D721Med (cell line): ENCODE measurements around the gene TRPC4.

ENCODE experiments used
- DNase-seq: peaks from one replicate; pipeline ENCODE4 v3.0.0; 2011; ENCODE audit warnings: low spot score; ENCODE audit not compliant: insufficient read length
- FAIRE-seq: peaks from 2 replicates; lab custom pipeline; 2011; peaks lifted over from hg19 to GRCh38; lab: Jason Lieb, UNC
- TF ChIP-seq, protein P1 (sequence below): IDR thresholded peaks from 2 replicates; pipeline ENCODE4 v1.5.1; 2012; ENCODE audit warnings: mild to moderate bottlenecking, control low read depth; ENCODE audit not compliant: insufficient read depth; ENCODE audit errors: missing control alignments

The TRPC4 gene

GRCh38 chr13:37884026-37884425, 14.5 kb upstream of the TRPC4 start:
- no peak for DNase-seq
- FAIRE-seq, result no peak
- TF ChIP-seq, protein P1, sequence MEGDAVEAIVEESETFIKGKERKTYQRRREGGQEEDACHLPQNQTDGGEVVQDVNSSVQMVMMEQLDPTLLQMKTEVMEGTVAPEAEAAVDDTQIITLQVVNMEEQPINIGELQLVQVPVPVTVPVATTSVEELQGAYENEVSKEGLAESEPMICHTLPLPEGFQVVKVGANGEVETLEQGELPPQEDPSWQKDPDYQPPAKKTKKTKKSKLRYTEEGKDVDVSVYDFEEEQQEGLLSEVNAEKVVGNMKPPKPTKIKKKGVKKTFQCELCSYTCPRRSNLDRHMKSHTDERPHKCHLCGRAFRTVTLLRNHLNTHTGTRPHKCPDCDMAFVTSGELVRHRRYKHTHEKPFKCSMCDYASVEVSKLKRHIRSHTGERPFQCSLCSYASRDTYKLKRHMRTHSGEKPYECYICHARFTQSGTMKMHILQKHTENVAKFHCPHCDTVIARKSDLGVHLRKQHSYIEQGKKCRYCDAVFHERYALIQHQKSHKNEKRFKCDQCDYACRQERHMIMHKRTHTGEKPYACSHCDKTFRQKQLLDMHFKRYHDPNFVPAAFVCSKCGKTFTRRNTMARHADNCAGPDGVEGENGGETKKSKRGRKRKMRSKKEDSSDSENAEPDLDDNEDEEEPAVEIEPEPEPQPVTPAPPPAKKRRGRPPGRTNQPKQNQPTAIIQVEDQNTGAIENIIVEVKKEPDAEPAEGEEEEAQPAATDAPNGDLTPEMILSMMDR, result no peak

- DNase-seq, result no peak
- no peak for FAIRE-seq
- TF ChIP-seq, protein P1, result no peak
These were observed 9.3 kb upstream of the TRPC4 start for GRCh38 chr13:37878921-37879320.

DNA sequence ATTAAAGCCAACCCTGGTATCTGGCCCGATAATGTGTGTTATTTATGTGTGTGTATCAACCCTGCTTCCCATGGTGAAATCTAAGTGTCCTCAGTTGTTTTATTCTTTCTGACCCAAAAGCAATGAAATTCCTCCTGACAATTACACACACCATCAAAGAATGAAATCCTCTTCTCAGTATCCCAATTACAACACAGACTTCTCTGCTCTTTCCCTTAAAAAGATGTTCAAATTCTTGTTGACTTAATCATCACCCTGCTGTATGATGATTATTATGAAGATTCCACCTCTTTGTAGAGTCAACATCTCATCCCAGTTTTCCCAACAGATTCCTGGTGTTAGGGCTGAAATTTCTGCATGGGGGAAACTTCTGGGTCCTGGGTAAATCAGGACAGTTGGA, 8.9 kb upstream of the TRPC4 start:
- no peak for DNase-seq
- FAIRE-seq, result no peak
- TF ChIP-seq, protein P1, result no peak

- no peak for FAIRE-seq
- DNase-seq, result no peak
- TF ChIP-seq, protein P1, result no peak
These were observed 1.5 kb upstream of the TRPC4 start for GRCh38 chr13:37870895-37871550.

DNA sequence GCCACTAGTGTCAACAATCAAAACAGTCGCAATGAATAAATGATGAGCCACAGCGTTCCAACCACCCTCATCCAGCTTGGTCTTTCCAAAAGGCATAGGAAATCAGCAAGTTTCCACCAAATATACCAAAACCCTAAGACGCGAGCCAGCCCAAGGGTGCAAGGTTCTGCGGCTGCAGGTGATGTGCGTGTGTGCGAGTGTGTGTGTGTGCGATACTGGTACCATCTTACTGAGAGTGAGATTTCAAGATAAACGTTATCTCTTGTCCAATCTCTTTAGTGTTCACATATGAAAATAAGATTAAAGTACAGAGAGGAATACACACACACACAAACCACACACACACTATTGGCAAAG, 895 bp upstream of the TRPC4 start:
- TF ChIP-seq, protein P1, result no peak
- FAIRE-seq (no peak), DNase-seq (no peak)

- DNase-seq, result no peak
- TF ChIP-seq, protein P1, result no peak
- no peak for FAIRE-seq
These were observed 141 bp downstream of the TRPC4 start for GRCh38 chr13:37869506-37869755.

- TF ChIP-seq, protein P1, result no peak
- no peak for DNase-seq
- FAIRE-seq, result no peak
These were observed 674 bp downstream of the TRPC4 start for GRCh38 chr13:37868691-37869505.
